IMR-90 (cell line): ENCODE results near the gene ARF1. TPM values are rescaled to one million over a fixed set of nuclear protein-coding genes. Genes with fewer than 3 reads are reported as not detected.

ENCODE experiments used
- ATAC-seq: fragments of 200-7000 bp; cut with Tn5 transposase; 2 replicates; pipeline ENCODE4 v1.9.1; 2020; ENCODE audit warnings: low read depth, mild to moderate bottlenecking, moderate library complexity
- BruUV-seq: library from RNA; stranded (reverse); fragments of 400-500 nt; replicated peaks from 2 replicates; lab custom pipeline; 2021; lab: Mats Ljungman, UMichigan
- CTCF ChIA-PET: fragments of 300-600 bp; formaldehyde crosslinking; extraction: SDS; loops from one replicate; lab custom pipeline; 2021; ENCODE audit warnings: antibody characterized with exemption; lab: Yijun Ruan, JAX
- POLR2A ChIA-PET: fragments of 300-600 bp; sonication (Branson Sonifier 250); formaldehyde crosslinking; loops from one replicate; lab custom pipeline; 2022; ENCODE audit warnings: antibody characterized with exemption; ENCODE audit not compliant: unreplicated experiment; lab: Charles Lee
- DNase-seq: peaks from one replicate; pipeline ENCODE4 v3.0.0; 2013
- H2AFZ ChIP-seq: replicated peaks from 2 replicates; pipeline ENCODE3; 2013; ENCODE audit warnings: low read length, mild to moderate bottlenecking; ENCODE audit not compliant: poor library complexity
- H2AK5ac ChIP-seq: 2 replicates; pipeline ENCODE4 v1.6.1; 2013; ENCODE audit warnings: low read depth, low read length, inconsistent platforms
- H2AK9ac ChIP-seq: replicated peaks from 2 replicates; pipeline ENCODE3; 2013; ENCODE audit warnings: mild to moderate bottlenecking, low read depth, low read length, moderate library complexity; ENCODE audit not compliant: poor library complexity
- H2BK120ac ChIP-seq: 2 replicates; pipeline ENCODE4 v1.6.1; 2013; ENCODE audit warnings: low read depth, low read length, inconsistent platforms
- H2BK15ac ChIP-seq: 3 replicates; pipeline ENCODE4 v1.6.1; 2013; ENCODE audit warnings: low read depth, low read length, inconsistent platforms
- H2BK20ac ChIP-seq: 2 replicates; pipeline ENCODE4 v1.6.1; 2013; ENCODE audit warnings: low read depth, mild to moderate bottlenecking, inconsistent platforms, low read length, moderate library complexity
- H2BK5ac ChIP-seq: 2 replicates; pipeline ENCODE4 v1.6.1; 2013; ENCODE audit warnings: mild to moderate bottlenecking, low read depth, low read length, inconsistent platforms; ENCODE audit not compliant: poor library complexity, severe bottlenecking
- H3K14ac ChIP-seq: replicated peaks from 2 replicates; pipeline ENCODE4 v1.6.1; 2013; ENCODE audit warnings: low read depth, low read length, inconsistent platforms
- H3K18ac ChIP-seq: 2 replicates; pipeline ENCODE4 v1.6.1; 2013; ENCODE audit warnings: low read depth, low read length, control low read depth
- H3K23ac ChIP-seq: 2 replicates; pipeline ENCODE4 v1.6.1; 2013; ENCODE audit warnings: low read depth, low read length, inconsistent platforms
- H3K27ac ChIP-seq: 2 replicates; pipeline ENCODE4 v1.5.1; 2013; ENCODE audit warnings: mild to moderate bottlenecking, control low read depth, low read length; ENCODE audit not compliant: insufficient read depth
- H3K27me3 ChIP-seq: 2 replicates; pipeline ENCODE4 v1.6.1; 2013; ENCODE audit warnings: low read length; ENCODE audit not compliant: control insufficient read depth, insufficient read depth
- H3K36me3 ChIP-seq: 2 replicates; pipeline ENCODE4 v1.6.1; 2013; ENCODE audit warnings: low read length, mixed read lengths; ENCODE audit not compliant: control insufficient read depth, insufficient read depth
- H3K4ac ChIP-seq: 2 replicates; pipeline ENCODE4 v1.6.1; 2013; ENCODE audit warnings: low read depth, low read length, inconsistent platforms
- H3K4me1 ChIP-seq: 2 replicates; pipeline ENCODE4 v1.6.1; 2013; ENCODE audit warnings: low read length, mixed read lengths; ENCODE audit not compliant: control insufficient read depth, insufficient read depth
- H3K4me2 ChIP-seq: 2 replicates; pipeline ENCODE4 v1.6.1; 2013; ENCODE audit warnings: low read depth, mild to moderate bottlenecking, control low read depth, low read length, moderate library complexity
- H3K4me3 ChIP-seq: 2 replicates; pipeline ENCODE4 v1.5.1; 2013; ENCODE audit warnings: low read depth, mild to moderate bottlenecking, control low read depth, low read length, moderate library complexity; ENCODE audit not compliant: insufficient read depth
- H3K56ac ChIP-seq: 2 replicates; pipeline ENCODE4 v1.6.1; 2013; ENCODE audit warnings: low read length, inconsistent platforms; ENCODE audit not compliant: insufficient read depth; ENCODE audit errors: extremely low read depth
- H3K79me1 ChIP-seq, 2 experiments: 2 replicates each; pipeline ENCODE4 v1.6.1; 2013; ENCODE audit warnings: low read length in 2 of 2, inconsistent platforms in 1 of 2, low read depth in 1 of 2
- H3K9ac ChIP-seq: 2 replicates; pipeline ENCODE4 v1.6.1; 2013; ENCODE audit warnings: low read depth, low read length, control low read depth
- H3K9me1 ChIP-seq: 2 replicates; pipeline ENCODE4 v1.6.1; 2013; ENCODE audit warnings: low read length, inconsistent platforms; ENCODE audit not compliant: insufficient read depth
- H3K9me3 ChIP-seq: 2 replicates; pipeline ENCODE4 v1.6.1; 2013; ENCODE audit warnings: low read length; ENCODE audit not compliant: control insufficient read depth, insufficient read depth
- H4K20me1 ChIP-seq: 2 replicates; pipeline ENCODE4 v1.6.1; 2013; ENCODE audit warnings: low read length, inconsistent platforms; ENCODE audit not compliant: insufficient read depth
- H4K5ac ChIP-seq: 2 replicates; pipeline ENCODE4 v1.6.1; 2013; ENCODE audit warnings: mild to moderate bottlenecking, low read depth, low read length, control low read depth
- H4K8ac ChIP-seq, 2 experiments: 2 replicates each; pipeline ENCODE4 v1.6.1; 2013; ENCODE audit warnings: low read depth in 2 of 2, low read length in 2 of 2, control low read depth in 1 of 2, inconsistent platforms in 1 of 2
- H4K91ac ChIP-seq: 2 replicates; pipeline ENCODE4 v1.6.1; 2013; ENCODE audit warnings: low read depth, low read length, inconsistent platforms; ENCODE audit not compliant: insufficient read depth
- BHLHE40 ChIP-seq: fragments of 150-350 bp; IDR thresholded peaks from 2 replicates; pipeline ENCODE4 v1.6.1; 2016; ENCODE audit warnings: mild to moderate bottlenecking, low read depth, low read length
- CHD1 ChIP-seq: IDR thresholded peaks from 2 replicates; pipeline ENCODE4 v1.6.1; 2012; ENCODE audit warnings: low read depth, low read length, improper control_type of control experiment
- MAFK ChIP-seq: IDR thresholded peaks from 2 replicates; pipeline ENCODE4 v1.6.1; 2012; ENCODE audit warnings: low read depth, low read length, improper control_type of control experiment
- MXI1 ChIP-seq: IDR thresholded peaks from 2 replicates; pipeline ENCODE4 v1.6.1; 2012; ENCODE audit warnings: low read depth, mild to moderate bottlenecking, low read length, moderate library complexity, borderline replicate concordance
- NFE2L2 ChIP-seq: fragments of 150-350 bp; IDR thresholded peaks from 2 replicates; pipeline ENCODE4 v1.6.1; 2016; ENCODE audit warnings: low read depth, mild to moderate bottlenecking, low read length
- RAD21 ChIP-seq: IDR thresholded peaks from 2 replicates; pipeline ENCODE4 v1.6.1; 2012; ENCODE audit warnings: low read length, improper control_type of control experiment
- RCOR1 ChIP-seq: IDR thresholded peaks from 2 replicates; pipeline ENCODE4 v1.6.1; 2012; ENCODE audit warnings: mild to moderate bottlenecking, low read length, improper control_type of control experiment; ENCODE audit not compliant: insufficient replicate concordance
- SMC3 ChIP-seq: fragments of 150-350 bp; IDR thresholded peaks from 2 replicates; pipeline ENCODE4 v1.6.1; 2016; ENCODE audit warnings: low read depth, mild to moderate bottlenecking, antibody characterized with exemption, low read length, moderate library complexity
- WGBS, 2 experiments: methylation state at CpG; one replicate each; pipeline versions ENCODE4 v1.1.5 to v1.1.7; 2013; ENCODE audit warnings: missing lambda C conversion rate in 2 of 2; ENCODE audit not compliant: insufficient read length in 1 of 2; ENCODE audit errors: extremely low coverage in 2 of 2; 5-methylcytosine and 5-hydroxymethylcytosine counted together
- dilution Hi-C: fragments of 300-500 bp; cut with HindIII; formaldehyde crosslinking; loops from one replicate; pipeline ENCODE4 v1.14.3; 2018; ENCODE audit warnings: low sequenced_read_pairs; ENCODE audit not compliant: unreplicated experiment
- in situ Hi-C: fragments of 300-500 bp; cut with MboI; formaldehyde crosslinking; loops from 3 replicates; pipeline ENCODE4 v1.14.3; 2019; ENCODE audit warnings: low sequenced_read_pairs, inconsistent platforms, mixed read lengths
- intact Hi-C: fragments of 100-400 bp; cut with micrococcal nuclease; formaldehyde crosslinking; loops from 2 replicates; pipeline ENCODE4 v1.10.0; 2022
- polyA plus RNA-seq, 3 experiments: library from polyadenylated mRNA; depleted of rRNA; stranded (reverse); fragments of >200 nt; gene quantifications; 2 replicates each; pipeline ENCODE4 v1.2.3, GENCODE V29; 2012; ENCODE audit warnings: low replicate concordance in 1 of 3
- total RNA-seq: library from RNA; depleted of rRNA; stranded (reverse); fragments of >200 nt; gene quantifications from 2 replicates; pipeline ENCODE4 v1.2.3, GENCODE V29; 2012
- TF ChIP-seq, protein P1 (sequence below): conservative IDR thresholded peaks from 2 replicates; pipeline ENCODE4 v1.5.1; 2012; ENCODE audit warnings: mild to moderate bottlenecking, low read depth, low read length, improper control_type of control experiment
- TF ChIP-seq, protein P2 (sequence below): fragments of 150-350 bp; IDR thresholded peaks from 2 replicates; pipeline ENCODE4 v1.6.1; 2016; ENCODE audit warnings: low read depth, mild to moderate bottlenecking, low read length, moderate library complexity, borderline replicate concordance
- TF ChIP-seq, protein P3 (sequence below): fragments of 150-350 bp; IDR thresholded peaks from 2 replicates; pipeline ENCODE4 v1.6.1; 2017; ENCODE audit warnings: mild to moderate bottlenecking, antibody characterized with exemption, low read length, low read depth

ARF1 gene
- total and polyA plus RNA-seq, 2 of the 4 experiments (the other 2 are of a cell fraction), result 330 to 1,100 TPM

DNA sequence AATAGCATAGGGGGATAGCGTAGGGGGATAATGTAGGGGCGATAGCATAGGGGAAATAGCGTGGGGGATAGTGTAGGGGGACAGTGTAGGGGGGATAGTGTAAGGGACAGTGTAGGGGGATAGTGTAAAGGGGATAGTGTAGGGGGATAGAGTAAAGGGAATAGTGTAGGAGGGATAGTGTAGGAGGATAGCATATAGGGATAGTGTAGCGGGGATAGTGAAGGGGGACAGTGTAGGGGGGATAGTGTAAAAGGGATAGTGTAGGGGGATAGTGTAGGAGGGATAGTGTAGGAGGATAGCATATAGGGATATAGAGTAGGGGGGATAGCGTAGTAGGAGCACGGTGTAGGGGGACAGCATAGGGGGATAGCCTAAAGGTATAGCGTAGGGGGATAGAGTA is 14.1 kb upstream of the ARF1 start:
- intact Hi-C loops (no loop called here), dilution Hi-C loops (no loop called here), in situ Hi-C loops (no loop called here)
- Histone ChIP-seq H4K91ac (no peak overlapping the region), H2BK20ac (no peak overlapping the region), H3K79me1 (no peaks in the 10 kb centered on the region), H3K18ac (no peak overlapping the region), H3K36me3 (no peaks in the 10 kb centered on the region), H3K9ac (no peak overlapping the region), H2AFZ (no peak overlapping the region), H3K4me1 (no peaks in the 10 kb centered on the region), H3K4me3 (no peak overlapping the region), H3K56ac (no peak overlapping the region), H2BK15ac (no peak overlapping the region), H3K14ac (no peak overlapping the region), H3K9me3 (no peaks in the 10 kb centered on the region), H3K23ac (no peak overlapping the region), H2BK5ac (no peak overlapping the region), H3K4ac (no peak overlapping the region), H4K5ac (no peak overlapping the region), H4K20me1 (peaks cover 3% of the 10 kb centered on the region; the same call in 1 of the 2 replicates), H3K4me2 (no peak overlapping the region), H2BK120ac (no peak overlapping the region), H2AK9ac (no peak overlapping the region), H3K27me3 (peaks cover 40% of the 10 kb centered on the region), H3K9me1 (no peaks in the 10 kb centered on the region), H4K8ac (no peak overlapping the region), H3K27ac (no peak overlapping the region), H2AK5ac (no peak overlapping the region)
- DNase-seq (no peak), ATAC-seq (no peak)
- BruUV-seq, result no TSS peak
- POLR2A ChIA-PET, result no interaction called here
- 37 to 100% methylated on average over 4 of the region's 7 CpGs for WGBS, 2 experiments
- TF ChIP-seq RAD21 (no peak), RCOR1 (no peak), CHD1 (no peak), SMC3 (no peak), MAFK (no peak), BHLHE40 (no peak), MXI1 (no peak), NFE2L2 (no peak)
- TF ChIP-seq, protein P1, sequence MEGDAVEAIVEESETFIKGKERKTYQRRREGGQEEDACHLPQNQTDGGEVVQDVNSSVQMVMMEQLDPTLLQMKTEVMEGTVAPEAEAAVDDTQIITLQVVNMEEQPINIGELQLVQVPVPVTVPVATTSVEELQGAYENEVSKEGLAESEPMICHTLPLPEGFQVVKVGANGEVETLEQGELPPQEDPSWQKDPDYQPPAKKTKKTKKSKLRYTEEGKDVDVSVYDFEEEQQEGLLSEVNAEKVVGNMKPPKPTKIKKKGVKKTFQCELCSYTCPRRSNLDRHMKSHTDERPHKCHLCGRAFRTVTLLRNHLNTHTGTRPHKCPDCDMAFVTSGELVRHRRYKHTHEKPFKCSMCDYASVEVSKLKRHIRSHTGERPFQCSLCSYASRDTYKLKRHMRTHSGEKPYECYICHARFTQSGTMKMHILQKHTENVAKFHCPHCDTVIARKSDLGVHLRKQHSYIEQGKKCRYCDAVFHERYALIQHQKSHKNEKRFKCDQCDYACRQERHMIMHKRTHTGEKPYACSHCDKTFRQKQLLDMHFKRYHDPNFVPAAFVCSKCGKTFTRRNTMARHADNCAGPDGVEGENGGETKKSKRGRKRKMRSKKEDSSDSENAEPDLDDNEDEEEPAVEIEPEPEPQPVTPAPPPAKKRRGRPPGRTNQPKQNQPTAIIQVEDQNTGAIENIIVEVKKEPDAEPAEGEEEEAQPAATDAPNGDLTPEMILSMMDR, result no peak
- TF ChIP-seq, protein P2, sequence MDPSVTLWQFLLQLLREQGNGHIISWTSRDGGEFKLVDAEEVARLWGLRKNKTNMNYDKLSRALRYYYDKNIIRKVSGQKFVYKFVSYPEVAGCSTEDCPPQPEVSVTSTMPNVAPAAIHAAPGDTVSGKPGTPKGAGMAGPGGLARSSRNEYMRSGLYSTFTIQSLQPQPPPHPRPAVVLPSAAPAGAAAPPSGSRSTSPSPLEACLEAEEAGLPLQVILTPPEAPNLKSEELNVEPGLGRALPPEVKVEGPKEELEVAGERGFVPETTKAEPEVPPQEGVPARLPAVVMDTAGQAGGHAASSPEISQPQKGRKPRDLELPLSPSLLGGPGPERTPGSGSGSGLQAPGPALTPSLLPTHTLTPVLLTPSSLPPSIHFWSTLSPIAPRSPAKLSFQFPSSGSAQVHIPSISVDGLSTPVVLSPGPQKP, result no peak
- TF ChIP-seq, protein P3, sequence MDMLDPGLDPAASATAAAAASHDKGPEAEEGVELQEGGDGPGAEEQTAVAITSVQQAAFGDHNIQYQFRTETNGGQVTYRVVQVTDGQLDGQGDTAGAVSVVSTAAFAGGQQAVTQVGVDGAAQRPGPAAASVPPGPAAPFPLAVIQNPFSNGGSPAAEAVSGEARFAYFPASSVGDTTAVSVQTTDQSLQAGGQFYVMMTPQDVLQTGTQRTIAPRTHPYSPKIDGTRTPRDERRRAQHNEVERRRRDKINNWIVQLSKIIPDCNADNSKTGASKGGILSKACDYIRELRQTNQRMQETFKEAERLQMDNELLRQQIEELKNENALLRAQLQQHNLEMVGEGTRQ, result no peak
- CTCF ChIA-PET, result no interaction called here
